WTC11 (cell line): ENCODE measurements around the gene TDRD3. TPM values are rescaled to one million over a fixed set of nuclear protein-coding genes. Genes with fewer than 3 reads are reported as not detected.

Experiments used
- ATAC-seq: fragments of 200-7000 bp; cut with Tn5 transposase; 2 replicates; pipeline ENCODE4 v1.10.0; 2021; ENCODE audit warnings: mild to moderate bottlenecking, moderate library complexity
- CTCF ChIA-PET: fragments of 300-600 bp; sonication (Branson Sonifier 250); formaldehyde crosslinking; loops from one replicate; lab custom pipeline; 2021; ENCODE audit warnings: antibody characterized with exemption; lab: Charles Lee
- POLR2A ChIA-PET: fragments of 350-600 bp; sonication (Branson Sonifier 250); formaldehyde crosslinking; loops from one replicate; lab custom pipeline; 2021; ENCODE audit warnings: antibody characterized with exemption; lab: Charles Lee
- DNase-seq: peaks from one replicate; pipeline ENCODE4 v3.0.0; 2021; ENCODE audit warnings: low spot score
- H3K27ac Mint-ChIP-seq: 2 replicates; pipeline ENCODE4 v1.8.0; 2021; ENCODE audit warnings: mixed read lengths
- H3K27me3 Mint-ChIP-seq: 2 replicates; pipeline ENCODE4 v1.8.0; 2021; ENCODE audit warnings: low read depth, mild to moderate bottlenecking, moderate library complexity, mixed read lengths
- H3K36me3 Mint-ChIP-seq: 2 replicates; pipeline ENCODE4 v1.8.0; 2021; ENCODE audit warnings: mixed read lengths
- H3K4me1 Mint-ChIP-seq: 2 replicates; pipeline ENCODE4 v1.8.0; 2022; ENCODE audit warnings: mixed read lengths
- H3K4me3 Mint-ChIP-seq: 2 replicates; pipeline ENCODE4 v1.8.0; 2021; ENCODE audit warnings: mild to moderate bottlenecking, moderate library complexity, mixed read lengths
- H3K9me3 Mint-ChIP-seq: 2 replicates; pipeline ENCODE4 v1.8.0; 2021; ENCODE audit warnings: mixed read lengths
- CREB1 ChIP-seq: sonication (generic); formaldehyde crosslinking; IDR thresholded peaks from 2 replicates; pipeline ENCODE4 v1.8.0; 2023; ENCODE audit warnings: mild to moderate bottlenecking, missing genetic modification reagents
- EMX1 ChIP-seq: fragments of 250-450 bp; sonication (Bioruptor Pico); IDR thresholded peaks from 2 replicates; pipeline ENCODE4 v1.8.0; 2021; ENCODE audit warnings: mild to moderate bottlenecking
- FOXK1 ChIP-seq: sonication (generic); formaldehyde crosslinking; IDR thresholded peaks from 2 replicates; pipeline ENCODE4 v1.8.0; 2022; ENCODE audit warnings: mild to moderate bottlenecking, moderate library complexity, missing genetic modification reagents
- JUN ChIP-seq: sonication (generic); formaldehyde crosslinking; IDR thresholded peaks from 2 replicates; pipeline ENCODE4 v1.8.0; 2023; ENCODE audit warnings: mild to moderate bottlenecking, missing genetic modification reagents
- MAX ChIP-seq: sonication (generic); formaldehyde crosslinking; IDR thresholded peaks from 2 replicates; pipeline ENCODE4 v1.8.0; 2022; ENCODE audit warnings: mild to moderate bottlenecking, missing genetic modification reagents
- NFYB ChIP-seq: sonication (generic); formaldehyde crosslinking; conservative IDR thresholded peaks from 2 replicates; pipeline ENCODE4 v1.8.0; 2022; ENCODE audit warnings: low read depth, missing genetic modification reagents
- PRRX2 ChIP-seq: fragments of 250-450 bp; sonication (Bioruptor Pico); IDR thresholded peaks from 2 replicates; pipeline ENCODE4 v1.8.0; 2021; ENCODE audit warnings: mild to moderate bottlenecking
- STAT6 ChIP-seq: sonication (generic); formaldehyde crosslinking; conservative IDR thresholded peaks from 2 replicates; pipeline ENCODE4 v1.8.1; 2023; ENCODE audit warnings: mild to moderate bottlenecking, low read depth, missing genetic modification reagents, moderate library complexity
- TEAD4 ChIP-seq: sonication (generic); formaldehyde crosslinking; IDR thresholded peaks from 2 replicates; pipeline ENCODE4 v1.8.0; 2022; ENCODE audit warnings: mild to moderate bottlenecking, missing genetic modification reagents
- USF2 ChIP-seq: sonication (generic); formaldehyde crosslinking; IDR thresholded peaks from 2 replicates; pipeline ENCODE4 v1.8.1; 2023; ENCODE audit warnings: mild to moderate bottlenecking, missing genetic modification reagents, moderate library complexity
- ZNF121 ChIP-seq: sonication (generic); formaldehyde crosslinking; IDR thresholded peaks from 2 replicates; pipeline ENCODE4 v1.8.0; 2023; ENCODE audit warnings: missing genetic modification reagents
- ZNF138 ChIP-seq: sonication (generic); formaldehyde crosslinking; conservative IDR thresholded peaks from 2 replicates; pipeline ENCODE4 v1.8.1; 2022; ENCODE audit warnings: mild to moderate bottlenecking, moderate library complexity, missing genetic modification reagents
- ZNF263 ChIP-seq: sonication (generic); formaldehyde crosslinking; IDR thresholded peaks from 2 replicates; pipeline ENCODE4 v1.8.1; 2022; ENCODE audit warnings: low read depth, mild to moderate bottlenecking, moderate library complexity, missing genetic modification reagents
- ZNF512 ChIP-seq: sonication (generic); formaldehyde crosslinking; IDR thresholded peaks from 2 replicates; pipeline ENCODE4 v1.8.1; 2022; ENCODE audit warnings: missing genetic modification reagents, borderline replicate concordance
- total RNA-seq: library from RNA; stranded (reverse); gene quantifications from 3 replicates; pipeline ENCODE4 v1.2.3, GENCODE V29; 2021
- TF ChIP-seq, protein P1 (sequence below): sonication (generic); formaldehyde crosslinking; IDR thresholded peaks from 2 replicates; pipeline ENCODE4 v1.8.1; 2022; ENCODE audit warnings: low read depth, mild to moderate bottlenecking, moderate library complexity, missing genetic modification reagents, borderline replicate concordance
- TF ChIP-seq, protein P2 (sequence below): sonication (generic); formaldehyde crosslinking; conservative IDR thresholded peaks from 2 replicates; pipeline ENCODE4 v1.8.1; 2022; ENCODE audit warnings: mild to moderate bottlenecking, missing genetic modification reagents
- TF ChIP-seq, protein P3 (sequence below): sonication (generic); formaldehyde crosslinking; IDR thresholded peaks from 2 replicates; pipeline ENCODE4 v1.8.1; 2023; ENCODE audit warnings: mild to moderate bottlenecking, moderate library complexity, missing genetic modification reagents

Gene TDRD3
- total RNA-seq, 1 experiment from 2014 or later, result 19.5 TPM

DNA sequence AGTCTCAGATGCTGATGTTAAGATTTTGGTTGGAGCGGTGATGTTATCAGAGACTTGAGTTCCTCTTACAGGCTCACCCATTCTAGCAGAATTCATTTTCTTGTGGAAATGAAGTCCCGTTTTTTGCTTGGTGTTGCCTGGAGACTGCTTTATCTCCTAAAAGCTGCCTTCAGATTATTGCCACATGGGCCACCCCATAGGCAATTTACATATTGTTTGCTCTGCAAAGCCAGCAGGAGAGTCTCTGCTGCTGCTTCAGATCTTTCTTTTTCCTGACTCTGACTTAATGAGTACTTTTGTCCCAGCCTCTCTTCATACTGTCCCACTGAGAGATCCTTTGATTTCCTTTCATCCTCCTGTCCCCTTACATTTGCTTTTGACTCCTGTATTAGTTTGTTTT, 114.6 kb downstream of the TDRD3 start (continued):
- TF ChIP-seq, protein P1, sequence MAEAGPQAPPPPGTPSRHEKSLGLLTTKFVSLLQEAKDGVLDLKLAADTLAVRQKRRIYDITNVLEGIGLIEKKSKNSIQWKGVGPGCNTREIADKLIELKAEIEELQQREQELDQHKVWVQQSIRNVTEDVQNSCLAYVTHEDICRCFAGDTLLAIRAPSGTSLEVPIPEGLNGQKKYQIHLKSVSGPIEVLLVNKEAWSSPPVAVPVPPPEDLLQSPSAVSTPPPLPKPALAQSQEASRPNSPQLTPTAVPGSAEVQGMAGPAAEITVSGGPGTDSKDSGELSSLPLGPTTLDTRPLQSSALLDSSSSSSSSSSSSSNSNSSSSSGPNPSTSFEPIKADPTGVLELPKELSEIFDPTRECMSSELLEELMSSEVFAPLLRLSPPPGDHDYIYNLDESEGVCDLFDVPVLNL (CRISPR knock-in tag), result no peak
- TF ChIP-seq ZNF512 (CRISPR knock-in tag), result no peak
- no peak for TF ChIP-seq USF2
- no peak for TF ChIP-seq ZNF121 (CRISPR knock-in tag)
- TF ChIP-seq JUN (CRISPR knock-in tag), result no peak
- no peak for TF ChIP-seq CREB1 (CRISPR knock-in tag)
- no peak for TF ChIP-seq MAX
- no peak for TF ChIP-seq ZNF138 (CRISPR knock-in tag)
- TF ChIP-seq PRRX2 (CRISPR knock-in tag), result no peak
- no peak for TF ChIP-seq FOXK1 (CRISPR knock-in tag)
- TF ChIP-seq, protein P2, sequence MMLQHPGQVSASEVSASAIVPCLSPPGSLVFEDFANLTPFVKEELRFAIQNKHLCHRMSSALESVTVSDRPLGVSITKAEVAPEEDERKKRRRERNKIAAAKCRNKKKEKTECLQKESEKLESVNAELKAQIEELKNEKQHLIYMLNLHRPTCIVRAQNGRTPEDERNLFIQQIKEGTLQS (CRISPR knock-in tag), result no peak
- TF ChIP-seq NFYB (CRISPR knock-in tag), result no peak
- no peak for TF ChIP-seq STAT6 (CRISPR knock-in tag)
- TF ChIP-seq ZNF263, result no peak

GRCh38 chr13:60514891-60515290, 117.9 kb downstream of the TDRD3 start:
- H3K9me3 Mint-ChIP-seq, result peaks cover 32% of the 10 kb centered on the region
- POLR2A ChIA-PET, result no interaction called here
- CTCF ChIA-PET, result no interaction called here
- H3K4me1 Mint-ChIP-seq, result peaks cover 30% of the 10 kb centered on the region
- H3K27me3 Mint-ChIP-seq, result no peaks in the 10 kb centered on the region; the same call in 1 of the 2 replicates
- TF ChIP-seq NFYB (CRISPR knock-in tag), result no peak
- TF ChIP-seq EMX1, result no peak
- TF ChIP-seq, protein P3, sequence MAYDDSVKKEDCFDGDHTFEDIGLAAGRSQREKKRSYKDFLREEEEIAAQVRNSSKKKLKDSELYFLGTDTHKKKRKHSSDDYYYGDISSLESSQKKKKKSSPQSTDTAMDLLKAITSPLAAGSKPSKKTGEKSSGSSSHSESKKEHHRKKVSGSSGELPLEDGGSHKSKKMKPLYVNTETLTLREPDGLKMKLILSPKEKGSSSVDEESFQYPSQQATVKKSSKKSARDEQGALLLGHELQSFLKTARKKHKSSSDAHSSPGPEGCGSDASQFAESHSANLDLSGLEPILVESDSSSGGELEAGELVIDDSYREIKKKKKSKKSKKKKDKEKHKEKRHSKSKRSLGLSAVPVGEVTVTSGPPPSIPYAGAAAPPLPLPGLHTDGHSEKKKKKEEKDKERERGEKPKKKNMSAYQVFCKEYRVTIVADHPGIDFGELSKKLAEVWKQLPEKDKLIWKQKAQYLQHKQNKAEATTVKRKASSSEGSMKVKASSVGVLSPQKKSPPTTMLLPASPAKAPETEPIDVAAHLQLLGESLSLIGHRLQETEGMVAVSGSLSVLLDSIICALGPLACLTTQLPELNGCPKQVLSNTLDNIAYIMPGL (CRISPR knock-in tag), result no peak
- TF ChIP-seq TEAD4 (CRISPR knock-in tag), result no peak
- DNase-seq (no peak), ATAC-seq (no peak)
- H3K36me3 Mint-ChIP-seq, result peaks cover 38% of the 10 kb centered on the region
- H3K27ac Mint-ChIP-seq, result no peak overlapping the region
- H3K4me3 Mint-ChIP-seq, result no peak overlapping the region
